ENCODE results near the gene CGB7.

The CGB7 gene

GRCh38 chr19:49071860-49072547, 14.5 kb upstream of the CGB7 start:
- H3K4me3 ChIP-seq (ENCODE audit: low read depth, low read length): no peak overlapping the region
- no peak for TF ChIP-seq CTCF (IDR thresholded peaks at IDR 0.05; ENCODE audit: low read depth, low read length)

GRCh38 chr19:49070416-49070815, 12.9 kb upstream of the CGB7 start:
- no peak overlapping the region for H3K4me3 ChIP-seq (ENCODE audit: low read depth, low read length)
- TF ChIP-seq CTCF (IDR thresholded peaks at IDR 0.05; ENCODE audit: low read depth, low read length): no peak

GRCh38 chr19:49069026-49069425, 11.5 kb upstream of the CGB7 start:
- H3K4me3 ChIP-seq (ENCODE audit: low read depth, low read length): no peak overlapping the region
- TF ChIP-seq CTCF (IDR thresholded peaks at IDR 0.05; ENCODE audit: low read depth, low read length): no peak

- TF ChIP-seq CTCF (IDR thresholded peaks at IDR 0.05; ENCODE audit: low read depth, low read length): no peak
These were observed 10.0 kb upstream of the CGB7 start for GRCh38 chr19:49067554-49067953.

GRCh38 chr19:49065905-49066512, 8.5 kb upstream of the CGB7 start:
- no peak overlapping the region for H3K4me3 ChIP-seq (ENCODE audit: low read depth, low read length)
- no peak for TF ChIP-seq CTCF (IDR thresholded peaks at IDR 0.05; ENCODE audit: low read depth, low read length)

More at GRCh38 chr19:49067554-49067953, 10.0 kb upstream of the CGB7 start:
- H3K4me3 ChIP-seq (ENCODE audit: low read depth, low read length): no peak overlapping the region

GRCh38 chr19:49064768-49065611, 7.4 kb upstream of the CGB7 start, which contains the start of gene NTF4:
Gene NTF4, minus strand, starts transcription at chr19:49064818. Its CDS starts 2,821 bp downstream, at chr19:49061997.
- H3K4me3 ChIP-seq (ENCODE audit: low read depth, low read length): peak within 1 kb of the TSS; percentile 37
- no peak for TF ChIP-seq CTCF (IDR thresholded peaks at IDR 0.05; ENCODE audit: low read depth, low read length)
